Activated CD4-positive, alpha-beta T cell treated with anti-CD3 and anti-CD28 coated beads for 36 hours (primary cell): ENCODE measurements around the gene AP2B1. TPM values are rescaled to one million over a fixed set of nuclear protein-coding genes. Genes with fewer than 3 reads are reported as not detected.

Experiments used
- ATAC-seq: fragments of 200-7000 bp; cut with Tn5 transposase; one replicate; pipeline ENCODE4 v1.10.0; 2021; ENCODE audit warnings: mild to moderate bottlenecking, moderate library complexity
- CTCF ChIA-PET: fragments of 350-600 bp; sonication (Branson Sonifier 250); formaldehyde crosslinking; loops from one replicate; lab custom pipeline; 2021; ENCODE audit warnings: antibody characterized with exemption; lab: Charles Lee
- POLR2A ChIA-PET: fragments of 350-600 bp; sonication (Branson Sonifier 250); formaldehyde crosslinking; loops from one replicate; lab custom pipeline; 2021; ENCODE audit warnings: antibody characterized with exemption, inconsistent platforms; lab: Charles Lee
- DNase-seq: peaks from one replicate; pipeline ENCODE4 v3.0.0-alpha.2; 2020
- H3K27ac Mint-ChIP-seq: one replicate; pipeline ENCODE4 v1.8.0; 2021; ENCODE audit warnings: mixed read lengths
- H3K27me3 Mint-ChIP-seq: one replicate; pipeline ENCODE4 v1.8.0; 2021; ENCODE audit warnings: mixed read lengths
- H3K36me3 Mint-ChIP-seq: one replicate; pipeline ENCODE4 v1.8.0; 2021; ENCODE audit warnings: low read depth, mixed read lengths
- H3K4me1 Mint-ChIP-seq: one replicate; pipeline ENCODE4 v1.8.0; 2021; ENCODE audit warnings: mixed read lengths
- H3K4me3 Mint-ChIP-seq: one replicate; pipeline ENCODE4 v1.8.0; 2021; ENCODE audit warnings: mild to moderate bottlenecking, moderate library complexity, mixed read lengths
- H3K9me3 Mint-ChIP-seq: one replicate; pipeline ENCODE4 v1.8.0; 2021; ENCODE audit warnings: low read depth, mixed read lengths
- intact Hi-C, 2 experiments: fragments of 100-400 bp; cut with DNase I in 1 of 2; cut with micrococcal nuclease in 1 of 2; formaldehyde crosslinking; loops; one replicate each; pipeline versions ENCODE4 v1.14.2 to v1.15.1; 2022 to 2024; cut with DNase I, micrococcal nuclease
- total RNA-seq, 2 experiments: library from RNA; stranded (reverse); gene quantifications; one replicate each; pipeline ENCODE4 v1.2.3, GENCODE V29; 2021

Gene AP2B1
- total RNA-seq, 2 experiments from 2014 or later, result 166 to 184 TPM

DNA sequence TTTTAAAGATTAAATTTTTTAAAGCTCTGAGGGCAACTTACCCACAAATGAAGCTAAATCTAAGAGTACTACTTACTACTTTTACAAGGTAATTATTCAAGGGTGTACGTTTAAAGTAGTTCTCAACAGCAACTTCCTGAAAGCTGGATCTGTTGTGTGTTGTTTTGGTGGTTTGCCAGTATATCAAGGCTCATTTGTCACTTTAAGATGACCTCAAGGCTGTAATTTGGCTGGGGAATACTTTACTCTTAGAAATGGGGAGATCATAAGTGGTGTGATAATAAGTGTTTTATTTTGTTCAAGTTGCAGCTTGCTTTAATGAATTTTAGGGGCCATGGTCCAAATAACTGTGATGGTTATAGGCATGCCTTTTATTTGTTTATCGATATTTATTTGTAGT, 30.4 kb downstream of the AP2B1 start:
- no peak overlapping the region for H3K27ac Mint-ChIP-seq
- POLR2A ChIA-PET, result no interaction called here
- CTCF ChIA-PET, result interaction anchor here (1.3 kb wide), 1 partner anchor 130 kb away, joined by 6 read pairs; no protein-coding TSS in a partner anchor
- no peak overlapping the region for H3K4me3 Mint-ChIP-seq
- no peaks in the 10 kb centered on the region for H3K9me3 Mint-ChIP-seq
- no peaks in the 10 kb centered on the region for H3K4me1 Mint-ChIP-seq
- intact Hi-C loops, result no loop called here
- H3K36me3 Mint-ChIP-seq, result peaks cover 12% of the 10 kb centered on the region
- ATAC-seq (no peak), DNase-seq (no peak)
- H3K27me3 Mint-ChIP-seq, result no peaks in the 10 kb centered on the region

DNA sequence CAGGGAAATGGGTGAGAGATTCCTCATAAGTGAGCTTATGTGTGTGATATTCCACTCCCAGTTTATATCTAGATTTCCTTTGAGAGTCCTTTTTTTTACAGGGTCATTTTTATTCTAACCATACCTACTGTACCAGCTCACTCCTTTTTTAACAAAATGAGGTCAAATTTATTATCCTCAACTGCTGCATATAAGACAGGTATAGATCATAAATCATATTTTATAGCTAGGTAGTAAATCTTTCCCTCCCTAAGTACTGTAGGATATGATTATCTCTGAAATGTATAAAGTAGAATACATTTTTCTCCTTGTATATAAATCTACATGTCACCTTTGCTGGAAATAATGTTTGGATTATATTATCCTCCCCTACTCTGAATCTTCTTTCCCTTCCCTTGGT, 31.5 kb downstream of the AP2B1 start:
- no peaks in the 10 kb centered on the region for H3K27me3 Mint-ChIP-seq
- no peak overlapping the region for H3K4me3 Mint-ChIP-seq
- ChIA-PET CTCF (interaction anchor here (1.1 kb wide), 1 partner anchor 145 kb away, joined by 5 read pairs; no protein-coding TSS in a partner anchor), POLR2A (interaction anchor here (0.7 kb wide), 1 partner anchor 24 kb away, joined by 3 read pairs; no protein-coding TSS in a partner anchor)
- H3K36me3 Mint-ChIP-seq, result peaks cover 13% of the 10 kb centered on the region
- H3K9me3 Mint-ChIP-seq, result no peaks in the 10 kb centered on the region
- intact Hi-C loops, result no loop called here
- ATAC-seq (no peak), DNase-seq (no peak)
- no peaks in the 10 kb centered on the region for H3K4me1 Mint-ChIP-seq
- no peak overlapping the region for H3K27ac Mint-ChIP-seq

DNA sequence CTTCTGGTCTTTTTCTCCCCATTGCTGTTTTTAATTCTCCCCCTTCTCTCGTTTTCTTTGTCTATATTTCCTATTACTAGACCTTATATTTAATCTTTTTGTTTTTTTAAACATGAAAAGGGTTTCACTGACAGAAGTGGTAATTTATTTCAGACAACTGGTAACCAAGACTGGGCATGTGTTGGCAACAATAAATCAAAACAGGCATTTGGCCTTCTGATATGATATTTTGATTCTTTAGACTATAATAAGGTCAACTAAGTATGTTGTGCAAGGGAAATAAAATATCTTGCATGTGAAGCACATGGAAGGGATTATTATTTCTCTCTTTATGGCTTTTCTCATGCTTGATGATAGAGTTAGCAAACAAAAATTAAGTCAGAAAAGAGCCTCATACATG, 34.6 kb downstream of the AP2B1 start:
- ChIA-PET POLR2A (no interaction called here), CTCF (interaction anchor here (0.6 to 1.8 kb wide), 2 partner anchors 10 to 35 kb away, joined by 3 to 6 read pairs; no protein-coding TSS in a partner anchor)
- intact Hi-C loops, result no loop called here
- Mint-ChIP-seq H3K36me3 (peaks cover 26% of the 10 kb centered on the region), H3K4me3 (no peak overlapping the region), H3K27me3 (no peaks in the 10 kb centered on the region), H3K4me1 (no peaks in the 10 kb centered on the region), H3K9me3 (no peaks in the 10 kb centered on the region), H3K27ac (no peak overlapping the region)
- ATAC-seq, result no peak
- no peak for DNase-seq

DNA sequence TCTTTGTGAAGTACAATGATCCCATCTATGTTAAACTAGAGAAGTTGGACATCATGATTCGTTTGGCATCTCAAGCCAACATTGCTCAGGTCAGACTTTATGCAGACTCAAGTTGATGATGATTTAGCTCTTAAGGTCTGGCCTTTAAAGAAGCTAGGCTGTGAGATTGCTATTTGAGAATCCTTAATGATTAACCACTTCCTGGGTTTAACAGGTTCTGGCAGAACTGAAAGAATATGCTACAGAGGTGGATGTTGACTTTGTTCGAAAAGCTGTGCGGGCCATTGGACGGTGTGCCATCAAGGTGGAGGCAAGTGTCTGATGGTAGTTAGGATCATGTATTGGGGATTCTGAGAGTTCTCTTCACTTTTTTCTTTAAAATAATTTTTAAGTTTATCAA, 40.3 kb downstream of the AP2B1 start:
- ChIA-PET CTCF (interaction anchor here (1.5 to 1.8 kb wide), 2 partner anchors 14 to 15 kb away, joined by 3 to 5 read pairs; no protein-coding TSS in a partner anchor), POLR2A (no interaction called here)
- Mint-ChIP-seq H3K27me3 (no peaks in the 10 kb centered on the region), H3K27ac (no peak overlapping the region), H3K4me3 (no peak overlapping the region), H3K9me3 (no peaks in the 10 kb centered on the region), H3K4me1 (peaks cover 6% of the 10 kb centered on the region), H3K36me3 (peaks cover 48% of the 10 kb centered on the region)
- DNase-seq, result no peak
- intact Hi-C loops, result no loop called here
- no peak for ATAC-seq

DNA sequence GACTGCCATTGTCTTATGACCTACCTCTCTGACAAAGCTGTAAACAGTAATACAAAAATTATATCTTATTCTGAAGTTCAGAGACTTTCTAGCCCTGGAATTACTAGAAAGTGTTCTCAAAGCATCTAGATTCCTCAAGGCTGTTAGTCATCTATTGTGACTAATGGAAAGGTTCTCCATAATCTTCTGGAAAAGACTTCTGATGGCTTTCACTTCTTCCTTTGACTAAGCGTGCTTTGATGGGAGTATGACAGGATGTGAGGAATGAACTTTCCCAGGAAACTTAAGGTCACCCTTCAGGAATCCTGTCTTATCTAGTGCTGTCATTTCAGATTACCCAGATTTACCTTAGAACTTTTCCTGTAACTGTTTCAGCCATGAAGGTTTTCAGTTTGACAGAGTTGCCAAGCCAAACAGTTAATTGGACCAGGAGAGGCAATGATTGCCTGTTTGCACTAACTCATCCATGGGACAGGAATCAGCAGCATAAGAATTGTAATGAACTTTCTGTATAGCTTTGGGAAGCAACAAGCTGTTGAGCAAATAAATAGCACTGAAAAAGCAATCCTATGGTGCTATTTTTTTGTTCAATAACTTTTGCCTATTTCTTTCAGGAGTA, 43.5 kb downstream of the AP2B1 start:
- no peak for DNase-seq
- ChIA-PET CTCF (interaction anchor here (1.0 to 1.3 kb wide), 3 partner anchors 11 to 117 kb away, joined by 3 to 5 read pairs (median 3); no protein-coding TSS in a partner anchor), POLR2A (interaction anchor here (0.7 kb wide), 1 partner anchor 8 kb away, joined by 6 read pairs; no protein-coding TSS in a partner anchor)
- peak overlapping the region; percentile 31 for H3K27ac Mint-ChIP-seq
- intact Hi-C loops, result no loop called here
- peak; percentile 26 for ATAC-seq
- peaks cover 31% of the 10 kb centered on the region for H3K36me3 Mint-ChIP-seq
- no peaks in the 10 kb centered on the region for H3K9me3 Mint-ChIP-seq
- no peak overlapping the region for H3K4me3 Mint-ChIP-seq
- H3K4me1 Mint-ChIP-seq, result peaks cover 6% of the 10 kb centered on the region
- no peaks in the 10 kb centered on the region for H3K27me3 Mint-ChIP-seq

DNA sequence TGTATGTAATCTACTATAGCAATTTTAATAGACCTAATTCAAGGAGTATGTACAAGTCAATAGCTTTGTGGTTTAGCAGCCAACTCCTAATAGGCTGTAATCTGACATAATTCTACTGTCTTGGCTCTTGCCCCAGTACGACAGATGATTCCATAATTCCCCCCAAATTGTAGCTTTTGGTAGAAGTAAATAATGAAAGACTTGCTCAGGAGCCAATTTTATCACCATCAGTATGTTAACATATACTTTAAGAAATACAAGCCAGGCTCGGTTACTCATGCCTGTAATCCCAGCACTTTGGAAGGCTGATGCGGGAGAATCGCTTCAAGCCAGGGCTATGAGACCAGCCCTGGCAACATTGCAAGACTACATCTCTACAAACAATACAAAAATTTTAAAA, 53.9 kb downstream of the AP2B1 start:
- H3K9me3 Mint-ChIP-seq, result no peaks in the 10 kb centered on the region
- ATAC-seq (no peak), DNase-seq (no peak)
- CTCF ChIA-PET, result interaction anchor here (0.8 to 1.6 kb wide), 5 partner anchors 11 to 456 kb away, joined by 3 to 6 read pairs (median 5); no protein-coding TSS in a partner anchor
- H3K4me1 Mint-ChIP-seq, result no peaks in the 10 kb centered on the region
- POLR2A ChIA-PET, result interaction anchor here (0.6 kb wide), 1 partner anchor 119 kb away, joined by 3 read pairs; no protein-coding TSS in a partner anchor
- H3K27me3 Mint-ChIP-seq, result no peaks in the 10 kb centered on the region
- peaks cover 30% of the 10 kb centered on the region for H3K36me3 Mint-ChIP-seq
- intact Hi-C loops, result no loop called here
- H3K27ac Mint-ChIP-seq, result no peak overlapping the region
- no peak overlapping the region for H3K4me3 Mint-ChIP-seq

DNA sequence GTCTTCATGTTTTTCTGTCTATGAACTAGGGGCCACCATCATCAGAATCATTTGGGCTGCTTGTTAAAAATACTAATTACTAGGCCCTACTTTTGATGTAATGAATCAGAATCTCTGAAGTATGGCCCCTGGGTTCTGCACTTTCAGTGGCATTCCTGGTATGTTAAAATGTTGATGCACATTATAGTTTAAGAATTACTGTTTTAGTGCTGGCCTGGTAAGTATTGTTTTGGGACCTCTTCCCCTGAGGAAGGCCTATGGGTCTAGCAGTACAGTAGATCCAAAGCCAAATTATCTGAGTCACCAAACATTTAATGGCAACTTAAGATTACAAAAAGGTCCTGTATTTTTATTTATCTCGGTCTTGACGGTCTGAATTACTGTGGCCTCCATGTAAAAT, 58.8 kb downstream of the AP2B1 start:
- H3K9me3 Mint-ChIP-seq, result no peaks in the 10 kb centered on the region

DNA sequence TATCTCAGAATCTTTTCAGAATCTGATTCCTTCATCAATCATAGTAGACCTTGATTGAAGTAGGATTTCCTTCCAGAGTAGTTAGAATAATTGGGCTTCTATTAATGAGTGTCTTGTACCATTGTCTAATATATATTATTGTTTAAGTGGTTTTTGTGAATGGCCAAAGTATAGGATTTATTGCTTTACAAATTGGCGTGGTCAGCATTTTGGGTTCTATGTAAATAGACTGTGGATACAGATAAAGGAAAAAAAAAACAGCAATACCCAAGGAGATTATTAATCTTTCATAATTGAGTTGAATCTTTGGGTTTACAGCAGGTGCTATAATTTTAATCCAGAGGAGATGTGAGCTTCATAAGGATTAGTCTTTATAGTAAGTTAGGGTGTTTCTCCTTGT, 64.3 kb downstream of the AP2B1 start:
- Mint-ChIP-seq H3K9me3 (no peaks in the 10 kb centered on the region), H3K36me3 (peaks cover 32% of the 10 kb centered on the region), H3K27ac (no peak overlapping the region), H3K27me3 (no peaks in the 10 kb centered on the region), H3K4me3 (no peak overlapping the region), H3K4me1 (no peaks in the 10 kb centered on the region)
- ATAC-seq, result no peak
- ChIA-PET CTCF (interaction anchor here (0.7 to 1.2 kb wide), 3 partner anchors 8 to 1482 kb away, joined by 3 to 4 read pairs (median 3); no protein-coding TSS in a partner anchor), POLR2A (interaction anchor here (0.8 kb wide), 1 partner anchor 35 kb away, joined by 5 read pairs; no protein-coding TSS in a partner anchor)
- no peak for DNase-seq
- intact Hi-C loops, result no loop called here

More for the DNA sequence above, 58.8 kb downstream of the AP2B1 start:
- ATAC-seq (no peak), DNase-seq (no peak)
- intact Hi-C loops, result no loop called here
- peaks cover 28% of the 10 kb centered on the region for H3K36me3 Mint-ChIP-seq
- no peak overlapping the region for H3K4me3 Mint-ChIP-seq
- ChIA-PET CTCF (no interaction called here), POLR2A (no interaction called here)
- no peaks in the 10 kb centered on the region for H3K27me3 Mint-ChIP-seq
- H3K4me1 Mint-ChIP-seq, result no peaks in the 10 kb centered on the region
- H3K27ac Mint-ChIP-seq, result no peak overlapping the region

DNA sequence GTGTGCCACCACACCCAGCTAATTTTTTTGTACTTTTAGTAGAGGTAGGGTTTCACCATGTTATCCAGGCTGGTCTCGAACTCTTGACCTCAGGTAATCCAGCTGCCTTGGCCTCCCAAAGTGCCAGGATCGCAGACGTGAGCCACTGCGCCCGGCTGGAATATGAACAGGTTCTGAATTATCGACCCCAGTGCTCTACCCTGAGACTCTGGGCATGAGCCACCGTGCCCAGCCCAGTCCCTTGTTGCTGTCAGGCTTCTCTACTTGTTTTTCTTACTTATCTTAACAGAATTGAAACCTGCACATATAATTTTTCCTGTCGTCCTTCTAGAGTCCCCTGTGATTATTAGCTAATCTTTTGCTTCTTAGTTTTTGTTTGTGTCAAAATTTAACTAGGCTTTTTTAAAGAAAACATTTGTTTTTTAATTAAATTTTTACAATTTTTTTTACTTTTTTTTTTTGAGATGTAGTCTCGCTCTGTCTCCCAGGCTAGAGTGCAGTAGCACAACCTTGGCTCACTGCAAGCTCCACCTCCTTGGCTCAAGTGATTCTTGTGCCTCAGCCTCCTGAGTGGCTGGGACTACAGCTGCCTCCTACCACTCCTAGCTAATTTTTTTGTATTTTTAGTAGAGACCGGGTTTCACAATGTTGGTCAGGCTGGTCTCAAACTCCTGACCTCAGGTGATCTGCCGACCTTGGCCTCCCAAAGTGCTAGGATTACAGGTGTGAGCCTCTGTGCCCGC, 66.7 kb downstream of the AP2B1 start:
- Mint-ChIP-seq H3K27ac (no peak overlapping the region), H3K4me3 (no peak overlapping the region), H3K4me1 (no peaks in the 10 kb centered on the region), H3K9me3 (no peaks in the 10 kb centered on the region), H3K36me3 (peaks cover 37% of the 10 kb centered on the region), H3K27me3 (no peaks in the 10 kb centered on the region)
- DNase-seq (no peak), ATAC-seq (no peak)
- CTCF ChIA-PET, result interaction anchor here (1.5 to 1.6 kb wide), 2 partner anchors 17 to 93 kb away, joined by 3 to 7 read pairs; no protein-coding TSS in a partner anchor
- POLR2A ChIA-PET, result no interaction called here
- intact Hi-C loops, result no loop called here

DNA sequence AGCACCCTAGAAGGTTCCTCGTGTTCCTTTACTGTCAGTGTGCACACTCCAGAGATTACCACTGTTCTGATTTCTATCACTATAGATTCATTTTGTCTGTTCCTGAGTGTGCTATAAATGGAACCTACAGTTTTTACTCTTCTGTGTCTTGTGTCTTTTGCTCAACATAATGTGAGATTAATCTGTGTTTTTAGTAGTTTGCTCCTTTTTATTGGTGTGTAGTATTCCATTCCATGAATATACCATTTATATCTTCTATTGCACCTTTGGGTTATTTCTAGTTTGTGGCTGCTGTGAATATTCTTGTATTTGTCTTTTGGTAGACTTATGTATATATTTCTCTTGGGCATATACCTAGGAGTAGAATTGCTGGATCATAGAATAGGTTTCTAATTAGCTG, 68.2 kb downstream of the AP2B1 start:
- intact Hi-C loops, result no loop called here
- Mint-ChIP-seq H3K36me3 (peaks cover 45% of the 10 kb centered on the region), H3K27ac (no peak overlapping the region), H3K4me3 (no peak overlapping the region), H3K27me3 (no peaks in the 10 kb centered on the region), H3K9me3 (no peaks in the 10 kb centered on the region), H3K4me1 (no peaks in the 10 kb centered on the region)
- CTCF ChIA-PET, result interaction anchor here (0.6 kb wide), 1 partner anchor 109 kb away, joined by 3 read pairs; no protein-coding TSS in a partner anchor
- ATAC-seq, result no peak
- POLR2A ChIA-PET, result no interaction called here
- no peak for DNase-seq

DNA sequence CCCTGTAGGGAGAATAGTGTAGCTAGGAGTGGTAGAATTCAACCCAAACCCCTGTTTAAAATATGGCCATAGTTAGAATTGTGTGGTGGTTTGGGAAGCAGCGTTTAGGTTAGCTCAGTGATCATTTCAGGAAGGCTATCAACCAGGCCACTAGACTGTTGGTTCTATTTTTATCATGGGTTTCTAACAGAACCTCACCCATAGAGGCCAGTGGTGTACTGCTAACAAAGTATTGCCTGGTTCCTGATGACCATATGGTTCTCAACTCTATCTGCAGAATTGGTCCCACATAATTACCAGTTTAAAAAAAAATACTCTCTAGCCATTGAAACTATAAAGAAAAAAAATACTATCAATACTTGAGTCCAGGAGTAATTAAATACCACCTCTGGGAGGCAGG, 73.8 kb downstream of the AP2B1 start:
- DNase-seq (no peak), ATAC-seq (no peak)
- no peak overlapping the region for H3K27ac Mint-ChIP-seq
- H3K9me3 Mint-ChIP-seq, result no peaks in the 10 kb centered on the region
- no peaks in the 10 kb centered on the region for H3K27me3 Mint-ChIP-seq
- CTCF ChIA-PET, result interaction anchor here (0.6 to 1.3 kb wide), 4 partner anchors 8 to 88 kb away, joined by 3 to 5 read pairs (median 4); no protein-coding TSS in a partner anchor
- no peak overlapping the region for H3K4me3 Mint-ChIP-seq
- H3K36me3 Mint-ChIP-seq, result peaks cover 29% of the 10 kb centered on the region
- POLR2A ChIA-PET, result no interaction called here
- intact Hi-C loops, result no loop called here
- no peaks in the 10 kb centered on the region for H3K4me1 Mint-ChIP-seq
